Activated CD4-positive, alpha-beta T cell treated with anti-CD3 and anti-CD28 coated beads, Interleukin-2, Interleukin-6, amounts not matched to agents 100 ng/mL and 50 ng/mL, durations not matched to agents 16 hours and 8 hours (primary cell): ENCODE data around the gene MZB1.

ENCODE experiments used
- DNase-seq: peaks from one replicate; pipeline ENCODE4 v3.0.0-alpha.2; 2020

MZB1 gene, protein sequence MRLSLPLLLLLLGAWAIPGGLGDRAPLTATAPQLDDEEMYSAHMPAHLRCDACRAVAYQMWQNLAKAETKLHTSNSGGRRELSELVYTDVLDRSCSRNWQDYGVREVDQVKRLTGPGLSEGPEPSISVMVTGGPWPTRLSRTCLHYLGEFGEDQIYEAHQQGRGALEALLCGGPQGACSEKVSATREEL

DNA sequence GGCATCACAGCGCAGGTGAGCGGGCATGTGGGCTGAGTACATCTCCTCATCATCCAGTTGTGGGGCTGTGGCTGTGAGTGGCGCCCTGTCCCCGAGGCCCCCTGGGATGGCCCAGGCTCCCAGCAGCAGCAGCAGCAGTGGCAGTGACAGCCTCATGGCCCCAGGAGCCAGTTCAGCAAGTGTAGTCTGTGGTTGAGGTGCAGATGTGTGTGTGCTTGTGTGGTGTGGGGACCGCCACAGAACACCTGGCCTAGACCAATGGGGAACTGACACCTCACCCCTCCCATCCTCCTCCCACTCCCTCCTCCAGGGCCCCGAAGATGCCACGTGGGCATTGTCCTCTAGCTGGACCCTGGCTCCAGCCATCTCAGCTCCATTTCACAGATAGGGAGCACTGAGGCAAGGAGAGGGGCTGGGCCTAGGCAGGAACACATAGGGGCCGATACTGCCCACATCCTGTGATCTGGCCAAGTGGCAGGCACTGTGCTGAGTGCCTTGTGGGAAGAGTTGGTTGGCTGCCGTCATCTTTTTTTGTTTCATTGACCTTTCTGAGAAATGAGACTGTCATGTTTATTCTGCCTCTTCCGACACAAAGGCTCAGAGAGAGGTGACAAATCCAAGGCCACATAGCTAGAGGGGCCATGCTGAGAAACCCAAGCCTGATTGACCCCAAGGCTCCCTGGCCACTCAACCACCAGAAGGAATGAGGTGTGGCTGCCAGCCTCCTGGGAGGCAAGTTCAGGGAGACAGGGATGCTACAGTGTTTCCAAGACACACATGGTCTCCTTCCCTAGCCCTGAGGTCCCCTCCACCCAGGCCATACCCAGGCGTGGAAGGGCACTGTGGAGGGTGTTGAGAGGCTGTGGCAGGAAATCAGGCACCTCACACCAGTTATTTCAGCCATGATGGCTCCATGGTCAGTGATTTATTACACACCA, at the start of gene MZB1:
Gene MZB1, minus strand, starts transcription at position 213 of the 938 bp plus-strand sequence. Its CDS starts 57 bp downstream, at position 156.
- DNase-seq: peak; percentile 89

DNA sequence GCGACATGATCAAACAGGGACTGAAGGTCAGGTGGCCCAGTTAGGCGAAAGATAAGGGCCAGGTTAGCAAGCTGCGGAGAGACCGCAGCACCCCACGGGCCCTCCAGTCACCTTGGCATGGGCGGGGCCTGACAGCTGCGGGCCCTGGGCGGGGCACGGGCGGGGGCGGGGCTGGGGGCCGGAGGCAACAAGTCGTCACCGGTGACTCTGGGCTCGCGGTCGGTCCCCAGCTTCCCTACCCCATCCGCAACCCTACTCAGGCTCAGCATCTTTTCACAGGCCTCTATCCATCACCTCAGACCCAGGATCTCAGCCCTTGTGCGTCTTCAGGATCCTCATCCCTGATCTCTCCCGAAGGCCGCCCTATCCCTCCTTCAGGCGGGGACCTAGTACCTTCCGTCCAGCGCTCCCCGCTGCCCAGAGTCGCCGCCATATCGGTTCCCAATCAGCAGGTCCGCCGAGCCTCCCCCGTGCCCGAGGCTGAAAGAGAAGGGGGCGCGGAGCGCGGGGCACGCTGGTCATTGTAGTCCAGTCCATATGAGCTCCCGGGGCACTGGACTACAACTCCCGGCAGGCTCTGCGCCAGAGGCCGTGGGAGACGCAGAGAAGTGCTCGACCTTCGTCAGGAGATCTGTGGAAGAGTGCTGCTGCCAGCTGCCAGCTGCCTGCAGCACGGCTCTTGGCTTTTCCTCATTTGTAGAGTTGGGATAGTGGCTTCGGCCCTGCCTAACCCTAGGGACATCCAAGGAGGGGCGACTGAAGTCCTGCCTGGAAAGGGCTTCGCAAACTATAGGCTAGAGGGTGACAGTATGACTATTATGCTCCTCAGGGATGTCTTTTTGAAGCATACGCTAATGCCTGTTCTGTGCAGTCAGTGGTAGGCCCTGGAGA, 49.5 kb upstream of the MZB1 start, which contains the start of gene DNAJC18:
Gene DNAJC18, minus strand, starts transcription at position 513 of the 891 bp plus-strand sequence. Its CDS starts 80 bp downstream, at position 433.
- peak; percentile 93 for DNase-seq

DNA sequence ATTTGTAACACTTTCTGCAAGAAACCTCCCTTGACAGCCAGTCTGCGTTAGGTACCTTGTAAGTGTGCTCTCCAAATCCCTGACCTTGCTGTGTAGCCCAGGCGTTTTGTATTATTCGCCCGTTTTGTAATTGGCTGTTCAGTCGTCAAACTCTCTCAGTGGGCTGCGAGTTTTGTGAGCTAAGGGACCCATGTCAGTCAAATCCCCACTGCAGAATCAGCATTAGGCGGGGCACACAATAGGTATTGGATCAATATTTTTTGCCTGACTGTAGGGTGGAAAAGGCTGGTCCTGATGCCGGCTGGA, 48.9 kb upstream of the MZB1 start:
- DNase-seq: no peak

DNA sequence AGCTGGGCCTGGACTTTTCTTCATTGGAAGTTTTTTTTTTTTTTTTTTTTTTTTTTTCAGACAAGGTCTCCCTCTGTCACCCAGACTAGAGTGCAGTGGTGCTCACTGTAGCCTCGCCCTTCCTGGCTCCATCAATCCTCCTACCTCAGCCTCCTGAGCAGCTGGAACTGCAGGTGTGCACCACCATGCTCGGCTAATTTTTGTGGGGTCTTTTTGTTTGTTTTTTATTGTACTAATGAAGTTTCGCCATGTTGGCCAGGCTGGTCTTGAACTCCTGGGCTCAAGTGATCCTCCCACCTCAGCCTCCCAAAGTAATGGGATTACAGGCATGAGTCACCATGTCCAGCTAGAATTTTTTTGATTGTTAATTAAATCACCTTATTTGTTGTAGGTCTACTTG, 46.0 kb upstream of the MZB1 start:
- DNase-seq: no peak

DNA sequence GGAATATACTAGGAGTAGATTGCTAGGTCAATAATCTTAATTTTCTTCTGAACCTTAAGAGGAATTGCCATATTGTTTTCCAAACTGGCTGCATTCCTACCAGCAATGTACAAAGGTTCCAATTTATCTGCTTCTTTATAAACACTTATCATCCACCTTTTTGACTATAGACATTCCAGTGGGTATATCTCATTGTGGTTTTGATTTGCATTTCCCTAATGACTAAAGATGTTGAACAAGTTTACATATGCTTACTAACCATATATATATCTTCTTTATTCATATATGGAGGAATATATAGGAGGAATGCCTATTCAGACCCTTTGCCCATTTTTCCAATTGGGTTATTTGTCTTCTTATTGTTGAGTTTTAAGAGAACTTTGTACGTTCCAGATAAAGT, 42.0 kb upstream of the MZB1 start:
- no peak for DNase-seq

DNA sequence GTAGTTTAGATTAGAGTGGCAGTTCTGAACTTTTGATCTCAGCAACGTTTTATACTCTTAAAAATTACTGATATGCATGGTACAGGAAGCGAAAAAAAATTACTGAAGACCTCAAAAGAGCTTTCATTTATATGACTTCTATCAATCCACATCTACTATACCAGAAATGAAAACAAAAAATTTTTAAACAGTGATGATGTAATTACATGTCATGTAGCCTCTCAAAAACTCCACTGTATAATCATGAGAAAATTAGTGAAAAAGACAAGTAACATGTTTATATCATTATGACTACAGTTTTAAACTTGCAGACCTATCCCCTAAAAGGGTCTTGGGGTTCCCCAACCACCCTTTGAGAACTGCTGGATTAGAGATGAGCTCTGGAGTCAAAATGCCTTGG, 40.3 kb upstream of the MZB1 start:
- DNase-seq: no peak

DNA sequence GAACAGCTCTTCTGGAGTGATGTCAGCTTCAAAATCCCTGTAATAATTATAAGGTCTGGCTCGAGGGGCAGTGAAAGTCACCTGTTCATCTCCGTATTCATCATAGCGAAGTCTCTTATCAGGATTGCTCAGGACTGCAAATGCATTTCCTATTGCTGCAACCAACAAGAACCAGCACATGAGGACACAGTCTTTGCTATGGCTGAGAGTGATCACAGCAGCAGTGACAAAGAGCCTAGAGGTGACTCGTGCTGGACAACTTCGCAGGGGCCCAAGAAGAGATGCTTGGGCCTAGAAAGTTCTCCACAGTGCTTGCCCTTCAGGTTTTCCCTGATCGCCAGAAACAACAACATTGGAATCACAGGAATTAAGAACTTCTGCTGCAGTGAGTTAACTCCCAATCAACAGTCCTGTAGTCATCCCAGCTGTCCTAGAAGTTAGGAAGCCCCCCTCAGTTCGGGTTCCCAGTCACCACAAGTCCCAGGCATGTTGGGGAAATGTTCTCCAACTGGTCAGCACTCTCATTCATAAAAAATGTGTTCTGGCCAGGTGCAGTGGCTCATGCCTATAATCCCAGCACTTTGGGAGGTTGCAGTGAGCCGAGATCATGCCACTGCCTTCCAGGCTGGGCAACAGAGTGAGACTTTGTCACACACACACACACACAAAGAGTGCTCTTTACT, 36.6 kb upstream of the MZB1 start:
- no peak for DNase-seq

DNA sequence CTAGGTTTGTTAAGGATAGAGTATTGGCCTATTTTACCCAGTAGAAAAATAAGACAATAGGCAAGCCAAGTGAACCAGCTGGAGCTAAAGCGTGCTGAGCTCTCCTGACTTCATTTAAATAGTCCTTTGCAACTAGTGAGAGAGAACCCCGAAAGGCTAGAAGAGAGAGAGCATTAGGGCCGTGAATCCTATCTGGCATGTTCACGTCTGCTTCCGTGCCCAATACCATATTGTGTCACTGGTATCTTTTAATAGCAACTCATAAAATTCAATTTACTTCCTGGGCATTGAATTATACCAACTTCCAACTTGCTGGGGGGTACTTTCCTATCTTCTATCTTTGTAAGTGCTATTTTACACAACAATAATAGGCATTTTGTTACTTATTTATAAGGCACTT, 35.8 kb upstream of the MZB1 start:
- no peak for DNase-seq

DNA sequence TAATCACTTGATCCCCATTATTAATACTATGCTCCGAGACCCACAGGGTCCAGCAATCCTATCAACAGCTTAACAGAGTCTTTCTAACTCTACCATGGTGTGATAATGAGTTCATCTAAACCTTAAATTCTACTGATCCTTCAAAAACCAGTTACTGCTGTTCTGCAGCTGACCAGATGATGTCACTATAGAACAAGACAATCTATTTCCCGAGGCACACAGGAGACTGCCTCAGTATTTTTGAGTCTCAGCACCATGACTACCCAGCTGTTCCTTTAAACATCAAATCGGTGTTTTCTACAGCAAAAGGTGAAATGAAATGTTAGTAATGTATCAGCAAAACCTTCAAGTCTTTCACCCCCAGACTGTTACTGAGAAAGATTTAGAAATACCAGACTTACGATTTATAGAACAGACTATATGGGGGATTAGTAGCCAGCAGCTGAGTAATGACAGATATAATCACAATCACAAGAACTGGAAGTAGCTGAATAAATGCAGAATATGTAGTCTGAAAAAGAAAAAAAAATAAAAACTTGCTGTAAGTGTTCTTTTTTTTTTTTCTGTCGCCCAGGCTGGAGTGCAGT, 32.7 kb upstream of the MZB1 start:
- DNase-seq: peak; percentile 85

DNA sequence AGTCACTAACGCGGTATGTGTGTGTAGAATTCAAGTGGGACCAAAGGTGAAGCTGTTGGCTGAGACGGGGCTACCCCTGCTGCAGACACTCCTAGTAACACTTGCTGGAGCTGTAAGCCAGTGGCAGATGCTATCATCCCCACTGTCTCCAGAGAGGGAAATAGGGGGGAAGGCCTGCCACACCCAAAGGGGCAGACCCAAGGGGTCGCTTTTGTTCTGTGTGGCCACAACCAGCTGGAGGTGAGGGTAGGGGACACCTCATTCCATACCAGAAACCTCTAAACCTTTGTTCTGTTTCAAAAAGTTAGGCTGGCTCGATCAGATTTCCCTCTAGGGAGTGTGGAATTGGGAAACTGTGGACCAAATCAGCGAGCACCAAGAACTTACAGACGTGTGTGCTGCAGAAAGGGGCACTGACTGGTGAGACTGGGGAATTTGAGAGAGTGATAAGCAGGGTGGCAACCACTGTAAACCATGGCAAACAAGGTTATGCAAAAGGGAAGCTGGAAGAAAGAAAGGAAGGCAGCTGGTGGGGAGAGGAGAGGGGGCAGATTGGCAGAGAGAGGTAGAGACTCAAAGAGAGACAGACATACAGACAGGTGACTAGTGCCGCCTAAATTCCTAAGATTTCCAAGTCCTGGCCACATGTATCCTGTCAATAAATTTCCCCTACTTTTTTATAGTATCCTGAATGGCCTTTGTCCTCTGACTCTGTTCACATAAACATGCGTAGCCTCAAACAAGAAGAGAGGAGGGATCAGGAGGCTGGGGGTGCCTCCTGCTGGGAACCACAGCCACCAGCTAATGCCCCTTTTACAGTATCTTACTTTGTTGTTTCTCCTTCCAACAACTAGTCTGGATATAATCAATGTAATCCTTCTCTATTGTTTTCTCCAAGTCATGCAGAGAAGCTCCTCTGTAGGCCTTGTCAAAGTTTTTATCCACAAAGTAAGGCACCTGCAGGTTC, 29.8 kb upstream of the MZB1 start:
- no peak for DNase-seq

DNA sequence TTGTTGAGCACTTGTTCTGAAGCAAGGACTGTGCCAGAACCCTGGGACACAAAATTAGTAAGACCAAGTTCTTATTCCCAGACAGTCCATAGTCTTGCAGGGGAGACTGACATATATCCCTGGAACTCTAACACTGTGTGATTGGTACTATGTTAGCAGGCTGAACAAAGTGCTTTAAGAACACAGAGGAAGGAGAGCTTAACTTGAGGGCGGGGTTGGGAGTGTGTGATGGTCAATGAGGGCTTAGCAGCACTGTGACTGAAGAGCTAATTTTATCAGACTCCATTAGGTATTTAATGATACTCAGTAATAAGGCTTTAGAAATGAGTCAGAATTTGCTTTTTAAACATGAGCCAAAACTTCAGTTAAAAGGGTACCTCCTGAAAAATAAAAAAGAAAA, 29.1 kb upstream of the MZB1 start:
- no peak for DNase-seq

DNA sequence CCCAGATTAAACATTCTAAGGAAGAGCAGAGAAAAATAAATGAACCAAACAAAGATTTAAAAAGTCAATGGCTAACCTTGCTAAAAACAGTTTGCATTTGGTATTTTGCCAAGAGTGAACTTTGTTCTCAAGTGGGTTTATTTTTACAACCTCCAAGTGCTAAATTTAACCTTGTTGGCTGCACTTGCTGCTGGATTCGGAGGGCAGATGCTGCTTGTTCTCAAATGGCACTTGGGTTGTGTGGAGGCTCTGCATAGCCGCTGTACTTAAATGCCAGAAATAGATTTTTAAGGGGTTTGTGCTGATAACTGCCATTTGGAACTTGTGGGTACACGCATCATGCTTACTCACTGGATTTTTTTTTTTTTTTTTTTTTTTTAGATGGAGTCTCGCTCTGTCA, 27.5 kb upstream of the MZB1 start:
- no peak for DNase-seq

DNA sequence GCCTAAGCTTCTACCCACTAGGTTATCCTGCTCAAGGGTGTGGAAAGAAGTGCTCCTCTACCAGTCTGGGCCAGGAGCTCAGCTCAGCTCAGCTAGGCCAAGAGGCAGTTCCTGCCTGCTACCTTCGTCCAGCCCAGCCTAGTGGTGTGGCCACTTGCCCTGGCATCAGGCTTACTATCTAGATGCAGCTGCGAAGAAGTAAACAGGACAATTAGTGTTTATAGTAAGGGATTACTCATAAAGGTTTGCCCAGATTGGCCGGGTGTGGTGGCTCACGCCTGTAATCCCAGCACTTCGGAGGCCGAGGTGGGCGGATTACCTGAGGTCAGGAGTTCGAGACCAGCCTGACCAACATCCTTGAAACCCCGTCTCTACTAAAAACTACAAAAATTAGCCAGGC, 26.9 kb upstream of the MZB1 start:
- no peak for DNase-seq

DNA sequence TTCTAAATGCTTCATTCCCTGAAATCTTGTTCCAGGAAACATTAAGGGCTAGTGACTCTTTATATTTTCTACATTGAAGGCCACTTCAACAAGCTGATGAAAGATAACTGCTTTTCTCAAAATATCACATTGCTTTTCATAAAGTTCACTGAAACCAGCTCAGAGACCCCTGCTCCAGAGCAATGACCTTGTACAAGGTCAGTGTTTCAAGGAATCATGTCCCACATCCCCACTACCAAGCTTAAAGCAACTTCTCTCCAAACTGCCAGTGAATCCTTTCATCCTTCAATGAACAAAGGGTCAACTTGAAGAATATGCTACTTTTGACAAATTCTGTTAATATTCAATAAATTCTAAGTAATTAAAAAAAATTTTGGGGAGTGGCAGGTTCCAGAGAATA, 26.2 kb upstream of the MZB1 start:
- no peak for DNase-seq

DNA sequence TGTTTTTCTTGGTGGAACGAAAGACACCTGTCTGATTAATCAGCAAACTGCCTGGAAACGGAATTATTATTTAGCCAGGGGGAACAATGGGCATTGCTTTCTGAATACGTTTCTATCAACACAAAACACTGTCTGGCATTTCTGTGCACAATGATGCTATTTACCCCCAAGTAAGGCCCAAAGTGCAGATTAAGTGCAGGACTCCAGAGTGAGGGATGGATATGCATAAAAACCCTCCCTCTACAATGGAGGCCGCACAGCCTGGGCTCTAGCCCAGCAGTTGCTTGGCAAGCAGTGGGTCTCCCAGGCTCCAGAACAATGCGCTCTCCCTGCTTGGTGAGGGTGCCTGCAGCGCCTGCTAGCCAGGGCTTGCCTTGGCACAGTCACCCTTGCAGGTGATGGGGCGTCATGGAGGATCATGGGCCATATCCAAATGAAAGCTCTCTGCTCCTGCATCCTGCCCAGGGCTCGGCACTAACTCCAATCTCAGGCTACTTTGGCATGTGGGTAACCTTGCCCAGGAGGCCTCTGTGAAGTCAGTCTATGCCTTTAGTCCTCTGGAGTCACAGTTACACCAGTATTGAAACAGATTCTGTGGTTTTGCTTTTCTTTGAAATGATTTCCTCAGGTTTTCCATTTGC, 25.6 kb upstream of the MZB1 start:
- peak; percentile 81 for DNase-seq

DNA sequence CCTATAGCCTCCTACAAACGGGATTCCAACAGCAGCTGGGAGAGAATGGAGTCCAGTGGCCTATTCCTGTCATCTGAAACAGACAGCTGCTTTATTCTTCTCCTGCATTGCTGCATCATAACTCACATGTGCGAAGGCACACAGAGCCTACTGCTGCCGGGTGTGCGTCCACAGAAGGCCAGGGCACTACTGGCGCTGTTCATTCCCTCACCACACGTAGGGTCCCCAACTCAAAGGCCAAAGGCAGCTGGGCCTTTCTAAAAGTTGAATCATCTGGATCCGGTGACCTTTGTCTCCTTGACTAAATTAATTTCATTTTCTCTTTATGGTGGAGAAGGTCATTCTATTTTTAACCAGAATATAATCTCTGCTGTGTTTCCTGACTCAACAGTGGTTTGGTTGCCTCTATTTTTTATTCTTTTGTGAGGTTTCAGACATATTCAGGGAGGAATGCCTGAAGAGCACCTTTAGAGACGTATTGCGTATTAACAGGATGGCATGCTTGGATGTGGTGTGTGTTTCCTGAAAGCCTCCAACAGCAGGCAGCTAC, 24.9 kb upstream of the MZB1 start:
- DNase-seq: no peak

DNA sequence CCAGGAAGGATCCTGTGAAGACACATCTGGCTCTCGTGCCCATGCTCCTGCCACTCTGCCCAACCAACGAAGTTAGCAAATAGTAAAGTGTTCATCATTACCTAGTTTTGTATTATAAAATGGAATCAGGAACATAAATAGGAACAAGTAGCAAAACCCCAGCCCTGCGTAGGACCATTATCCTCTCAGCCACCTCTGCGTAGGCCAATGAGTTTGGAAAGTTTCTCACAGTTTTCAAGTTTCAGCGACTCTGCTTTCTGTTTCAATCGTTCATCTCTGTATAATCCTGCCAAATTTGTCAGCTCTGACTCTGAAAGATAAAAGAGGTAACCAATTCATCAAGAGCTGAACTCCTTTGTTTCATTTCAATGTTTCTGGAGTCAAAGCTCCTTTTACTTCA, 24.2 kb upstream of the MZB1 start:
- peak; percentile 55 for DNase-seq

DNA sequence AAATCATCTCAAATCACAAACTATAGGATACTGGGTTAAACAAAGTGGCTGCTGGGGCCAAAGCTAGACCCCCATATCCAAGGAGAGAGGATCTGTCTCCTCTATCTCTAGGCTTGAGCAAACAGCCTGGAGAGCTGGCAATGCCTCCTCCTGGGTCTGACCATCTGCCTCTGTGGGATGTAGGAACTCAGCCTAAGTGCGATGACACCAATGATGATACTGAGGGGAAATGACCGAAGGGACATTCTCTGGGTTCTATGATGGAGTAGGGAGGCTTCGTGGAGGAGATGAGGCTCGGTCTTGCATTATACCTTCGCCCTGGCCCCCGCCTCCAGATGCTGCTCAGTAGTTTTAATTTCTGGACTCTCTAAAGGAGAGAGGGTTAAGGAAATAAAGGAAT, 23.4 kb upstream of the MZB1 start:
- DNase-seq: no peak

DNA sequence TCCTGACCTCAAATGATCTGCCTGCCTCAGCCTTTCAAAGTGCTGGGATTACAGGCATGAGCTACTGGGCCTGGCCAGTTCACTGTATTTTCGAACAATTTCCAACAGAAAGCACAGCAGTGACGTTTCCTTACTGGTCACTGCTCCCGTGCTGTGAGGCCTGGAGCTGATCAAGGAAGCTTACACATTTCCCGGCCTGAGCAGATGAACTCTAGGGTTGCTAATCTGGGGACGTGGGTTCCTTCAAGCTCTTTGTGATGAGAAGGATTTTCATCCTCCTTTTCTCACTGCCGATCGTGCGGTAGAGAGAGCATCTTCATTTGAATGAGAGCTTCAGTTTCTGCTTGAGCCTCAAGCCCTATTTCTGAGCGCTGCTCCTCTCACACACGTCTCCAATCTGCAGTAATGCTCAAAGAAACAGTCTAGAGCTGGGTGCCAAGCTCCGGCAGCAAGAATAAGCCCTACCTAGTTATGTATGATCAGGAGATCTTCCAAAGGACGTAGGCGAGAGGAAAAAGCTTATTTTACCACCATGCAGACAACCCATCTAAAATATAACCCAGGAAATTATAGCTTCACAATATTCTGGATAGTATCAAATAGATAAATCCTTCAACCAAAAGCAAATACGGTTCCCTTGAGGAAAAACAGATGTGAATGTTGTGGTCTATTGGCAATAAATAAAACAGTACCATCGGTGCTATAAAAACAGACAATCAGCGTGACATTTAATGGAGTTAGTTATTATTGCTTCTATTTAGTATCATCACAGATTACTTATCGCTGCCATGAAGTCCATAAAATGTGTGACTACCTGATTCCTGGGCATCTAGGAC, 21.5 kb upstream of the MZB1 start:
- no peak for DNase-seq
